Endometrium (tissue), 2 donors: Measurements from ENCODE around the gene PRPS2.

Source experiments
- FAIRE-seq: peaks from 2 replicates; lab custom pipeline; 2012; peaks lifted over from hg19 to GRCh38; lab: Jason Lieb, UNC
- donor health status: control.
- donor health status: control.

The PRPS2 gene

GRCh38 chrX:12791257-12792228 is at the start of gene PRPS2:
Gene PRPS2 (plus strand): TSS chrX:12791412. CDS start chrX:12791498, 86 bp downstream.
- no peak for FAIRE-seq

DNA sequence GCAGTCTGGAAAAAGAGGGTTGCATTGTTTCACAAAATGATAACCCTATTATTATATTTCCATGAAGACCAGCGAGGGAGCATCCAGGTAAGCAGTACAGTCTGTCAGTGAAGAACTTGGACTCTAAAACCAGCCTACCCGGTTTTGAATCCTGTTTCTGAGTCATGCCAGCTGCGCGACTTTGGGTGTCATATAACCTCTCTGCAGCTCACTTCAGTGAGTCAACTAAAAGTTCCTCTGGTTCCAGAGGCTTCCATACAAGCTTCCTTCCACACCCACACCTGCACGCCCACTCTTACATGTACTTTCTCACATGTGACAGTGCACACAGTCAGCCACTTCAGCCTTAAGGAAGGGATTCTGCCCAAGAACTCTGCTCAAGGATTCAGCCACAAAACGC is 49.8 kb upstream of the PRPS2 start:
- FAIRE-seq = no peak

DNA sequence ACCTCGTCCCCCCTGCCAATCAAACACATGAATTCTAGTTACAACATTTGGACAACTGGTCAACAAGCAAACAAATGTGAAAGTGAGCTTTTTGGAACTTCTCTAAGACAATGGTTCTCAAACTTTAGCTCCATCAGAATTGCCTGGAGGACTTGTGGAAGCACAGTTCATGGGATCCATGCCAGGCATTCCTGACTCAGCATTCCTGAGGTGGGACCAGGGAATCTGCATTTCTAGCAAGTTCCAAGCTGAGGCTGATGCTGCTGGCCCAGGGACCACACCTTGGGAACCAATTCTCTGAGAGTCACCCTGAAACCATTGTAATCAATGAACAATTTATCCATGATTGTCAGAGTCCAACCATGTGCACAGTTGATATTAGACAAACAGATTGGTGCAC is 43.8 kb upstream of the PRPS2 start:
- FAIRE-seq = no peak

- no peak for FAIRE-seq
Observed at GRCh38 chrX:12751887-12752286, 39.3 kb upstream of the PRPS2 start.

GRCh38 chrX:12753366-12753765 is 37.8 kb upstream of the PRPS2 start:
- no peak for FAIRE-seq

- no peak for FAIRE-seq
Observed at GRCh38 chrX:12758291-12758690, 32.9 kb upstream of the PRPS2 start.

- FAIRE-seq = no peak
Observed at GRCh38 chrX:12767856-12768255, 23.4 kb upstream of the PRPS2 start.

- FAIRE-seq = no peak
Observed at GRCh38 chrX:12768491-12768890, 22.7 kb upstream of the PRPS2 start.

DNA sequence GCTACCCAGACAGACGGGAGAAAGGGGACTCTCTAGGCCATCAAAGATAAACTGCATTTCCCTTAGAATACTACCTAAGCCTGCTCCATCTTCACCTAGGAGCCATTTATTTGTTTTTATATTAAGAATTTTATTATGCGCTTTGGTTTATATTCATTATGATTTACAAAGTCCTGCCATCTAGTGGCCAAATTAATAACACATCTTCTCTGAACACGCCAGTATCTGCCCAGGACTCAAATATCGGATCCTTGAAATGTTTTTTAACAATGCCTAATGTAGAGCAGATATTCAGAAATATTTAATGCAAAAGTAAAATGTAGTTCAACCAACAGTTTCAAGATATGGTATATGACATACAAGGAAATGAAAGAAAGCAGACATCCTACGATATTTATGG is 20.8 kb upstream of the PRPS2 start:
- peak; percentile 92 for FAIRE-seq

GRCh38 chrX:12771445-12772069 is 19.7 kb upstream of the PRPS2 start:
- FAIRE-seq = no peak

- no peak for FAIRE-seq
Observed at GRCh38 chrX:12777670-12778069, 13.5 kb upstream of the PRPS2 start.

- FAIRE-seq = no peak
Observed at GRCh38 chrX:12779534-12779933, 11.7 kb upstream of the PRPS2 start.

GRCh38 chrX:12788645-12789044 is 2.6 kb upstream of the PRPS2 start:
- no peak for FAIRE-seq

DNA sequence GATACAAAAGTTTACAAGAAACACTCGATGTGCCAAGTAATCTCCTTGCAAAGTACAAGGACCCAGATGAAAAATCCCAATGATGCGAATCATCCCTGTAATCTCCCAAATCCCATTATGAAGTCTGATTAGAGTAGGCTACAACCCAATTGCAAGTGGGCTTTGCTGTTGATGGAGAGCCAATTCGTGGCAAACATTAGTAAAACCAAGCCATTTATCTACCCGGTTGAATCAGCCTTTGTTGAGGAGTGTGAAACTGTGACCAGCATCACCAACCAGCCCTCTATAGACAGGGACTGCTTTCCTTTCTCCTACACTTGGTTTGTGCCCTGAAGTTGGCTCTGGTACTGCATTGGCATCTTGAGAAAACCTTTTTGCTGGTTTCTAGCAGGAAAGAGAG is 1.2 kb upstream of the PRPS2 start:
- FAIRE-seq = no peak

DNA sequence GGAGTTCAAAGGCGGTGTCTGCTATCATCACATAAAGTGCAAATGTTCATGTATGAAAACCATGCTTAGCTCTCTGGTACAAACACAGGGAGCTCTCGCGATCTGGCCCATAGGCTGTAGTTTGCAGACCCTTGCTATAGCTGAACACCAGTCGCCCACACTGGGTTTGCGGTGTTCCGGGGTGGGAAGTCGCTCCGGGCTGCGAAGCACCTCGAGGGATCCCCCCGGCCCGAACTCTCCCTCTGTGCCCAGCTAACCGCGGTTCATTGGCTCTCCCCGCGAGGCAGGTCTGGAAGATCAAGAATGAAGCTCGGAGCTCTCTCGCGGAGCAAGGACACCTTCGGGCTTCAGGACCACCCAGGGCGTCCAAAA is 341 bp upstream of the PRPS2 start:
- no peak for FAIRE-seq

GRCh38 chrX:12792711-12793110 is 1.5 kb downstream of the PRPS2 start:
- FAIRE-seq = no peak

- FAIRE-seq = no peak
Observed at GRCh38 chrX:12794654-12795053, 3.4 kb downstream of the PRPS2 start.

- no peak for FAIRE-seq
Observed at GRCh38 chrX:12798601-12799000, 7.4 kb downstream of the PRPS2 start.

DNA sequence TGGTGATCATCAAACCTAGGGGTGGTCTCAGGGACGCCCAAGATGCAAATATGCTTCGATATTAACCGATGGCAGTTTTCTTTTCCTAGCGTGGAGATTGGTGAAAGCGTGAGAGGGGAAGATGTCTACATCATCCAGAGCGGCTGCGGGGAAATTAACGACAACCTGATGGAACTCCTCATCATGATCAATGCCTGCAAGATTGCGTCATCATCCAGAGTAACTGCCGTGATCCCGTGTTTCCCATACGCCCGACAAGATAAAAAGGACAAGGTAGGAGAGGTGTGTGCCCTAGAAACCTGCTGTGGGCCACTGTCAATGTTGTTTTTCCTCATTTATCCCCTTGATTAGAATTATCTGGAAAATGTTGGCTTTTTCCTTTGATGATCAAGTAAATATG is 7.9 kb downstream of the PRPS2 start:
- no peak for FAIRE-seq

DNA sequence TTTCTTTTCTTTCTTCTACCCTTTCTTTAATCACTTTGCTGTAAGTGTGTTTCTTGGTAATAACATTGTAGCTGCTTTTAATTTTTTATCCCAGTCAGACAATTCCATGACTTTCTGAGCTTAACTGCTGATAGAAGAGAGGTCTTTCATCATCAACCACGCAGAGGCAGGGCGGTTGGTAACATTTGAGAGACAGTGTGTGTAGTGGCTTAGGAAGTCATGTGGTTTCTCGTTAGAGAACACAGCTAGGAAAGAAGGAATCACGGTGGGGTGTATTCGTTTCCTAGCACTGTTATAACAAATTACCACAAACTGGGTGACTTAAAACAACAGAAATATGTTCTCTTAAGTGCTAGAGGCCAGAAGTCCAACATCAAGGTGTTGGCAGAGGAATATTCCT is 11.5 kb downstream of the PRPS2 start:
- no peak for FAIRE-seq

DNA sequence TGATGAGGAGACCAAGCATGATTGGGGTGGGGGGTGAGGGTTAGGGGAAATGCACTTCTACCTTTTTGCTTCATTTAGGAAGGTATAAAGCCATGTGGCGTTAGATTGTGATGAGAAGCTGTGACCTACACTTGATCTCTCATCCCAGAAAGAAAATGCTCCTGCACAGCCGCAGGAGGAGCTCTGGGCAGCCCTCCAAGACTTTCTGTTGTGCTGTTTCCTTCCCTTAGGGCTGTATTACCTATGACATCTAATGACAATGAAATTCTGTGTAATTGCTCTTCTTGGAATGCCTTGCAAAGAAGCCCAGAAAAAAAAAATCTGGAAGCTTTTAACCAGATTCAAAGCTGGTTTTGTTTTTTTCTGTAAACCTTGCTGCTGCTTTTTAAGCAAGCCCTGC is 13.4 kb downstream of the PRPS2 start:
- no peak for FAIRE-seq

DNA sequence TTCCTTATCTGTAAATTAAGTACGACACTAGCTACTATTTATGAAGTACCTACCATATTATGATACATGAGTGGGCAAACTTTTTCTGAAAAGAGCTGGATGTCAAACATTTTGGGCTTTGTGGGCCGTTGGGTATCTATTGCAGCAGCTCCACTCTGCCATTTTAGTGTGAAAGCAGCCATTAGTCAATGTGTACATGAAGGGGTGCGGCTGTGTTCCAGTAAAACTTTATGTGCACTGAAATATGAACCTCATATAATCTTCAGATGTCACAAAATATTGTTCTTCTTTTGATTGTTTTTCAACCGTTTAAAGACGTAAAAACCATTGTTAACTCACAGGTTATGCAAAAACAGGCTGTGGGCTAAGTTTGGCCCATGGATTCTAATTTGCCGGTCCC is 14.1 kb downstream of the PRPS2 start:
- FAIRE-seq = no peak

DNA sequence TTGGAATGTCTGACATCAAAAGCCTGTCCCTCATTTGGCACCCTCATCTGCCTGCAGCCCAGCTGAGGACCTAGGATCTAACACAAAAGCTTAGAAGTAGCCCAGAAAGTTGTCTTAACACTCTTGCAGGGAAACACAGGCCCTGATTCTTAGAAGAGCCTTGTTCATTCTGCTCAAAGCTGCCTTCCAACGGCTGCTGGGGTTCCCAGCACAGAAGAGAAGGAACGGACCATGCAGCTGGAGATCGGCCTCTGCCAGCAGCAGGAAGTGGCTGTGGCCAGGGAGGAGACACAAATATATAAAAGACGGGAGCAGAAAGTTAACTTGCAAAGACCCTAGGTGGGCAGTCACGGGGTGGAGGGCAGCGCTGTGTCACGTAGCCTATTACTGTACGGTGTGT is 20.4 kb downstream of the PRPS2 start:
- FAIRE-seq = no peak

DNA sequence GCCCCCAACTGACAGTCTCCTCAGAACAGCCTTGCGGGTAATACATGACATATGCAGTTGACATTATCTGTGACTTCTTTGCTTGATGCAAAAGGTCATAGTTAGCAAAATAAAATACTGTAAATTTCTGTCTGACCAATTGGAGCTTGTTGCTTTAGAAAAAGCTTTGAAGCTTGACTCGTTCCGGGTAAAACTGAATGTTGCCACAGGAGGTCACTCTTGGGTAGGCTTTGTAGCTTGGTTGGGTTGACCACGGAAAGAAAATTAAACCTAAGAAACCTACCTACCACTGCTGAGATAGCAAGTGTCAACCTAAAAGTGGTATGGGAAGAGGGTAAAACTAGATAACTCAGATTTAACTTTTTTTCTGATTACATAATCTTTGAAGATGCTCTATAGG is 23.2 kb downstream of the PRPS2 start:
- FAIRE-seq = peak; percentile 79
